LNCaP clone FGC (cell line): Measurements from ENCODE around the gene CADPS.

ENCODE experiments used
- DNase-seq: peaks from one replicate; pipeline ENCODE4 v3.0.0-alpha.2; 2011; ENCODE audit warnings: low read depth
- H3K4me3 ChIP-seq: 2 replicates; pipeline ENCODE4 v1.5.1; 2011; ENCODE audit warnings: mild to moderate bottlenecking, low read depth, low read length, control low read depth
- CTCF ChIP-seq: IDR thresholded peaks from 2 replicates; pipeline ENCODE4 v1.5.1; 2012; ENCODE audit warnings: mild to moderate bottlenecking; ENCODE audit not compliant: control insufficient read depth, insufficient read depth; ENCODE audit errors: extremely low read depth

CADPS gene

GRCh38 chr3:62688812-62689211 is 186.4 kb downstream of the CADPS start:
- H3K4me3 ChIP-seq = no peak overlapping the region
- TF ChIP-seq CTCF = no peak
- no peak for DNase-seq

- no peak for DNase-seq
- TF ChIP-seq CTCF = no peak
- H3K4me3 ChIP-seq = no peak overlapping the region
These were observed 187.2 kb downstream of the CADPS start for GRCh38 chr3:62688050-62688449.

GRCh38 chr3:62686503-62687294 is 188.5 kb downstream of the CADPS start:
- no peak overlapping the region for H3K4me3 ChIP-seq
- no peak for DNase-seq
- TF ChIP-seq CTCF = no peak

- H3K4me3 ChIP-seq = no peak overlapping the region
- no peak for DNase-seq
- no peak for TF ChIP-seq CTCF
These were observed 192.4 kb downstream of the CADPS start for GRCh38 chr3:62682826-62683225.

GRCh38 chr3:62679988-62680387 is 195.2 kb downstream of the CADPS start:
- DNase-seq = no peak
- H3K4me3 ChIP-seq = no peak overlapping the region
- no peak for TF ChIP-seq CTCF

GRCh38 chr3:62678841-62679240 is 196.4 kb downstream of the CADPS start:
- H3K4me3 ChIP-seq = no peak overlapping the region
- TF ChIP-seq CTCF = no peak
- no peak for DNase-seq

GRCh38 chr3:62677926-62678325 is 197.3 kb downstream of the CADPS start:
- no peak for DNase-seq
- H3K4me3 ChIP-seq = no peak overlapping the region

More at GRCh38 chr3:62677926-62678325, 197.3 kb downstream of the CADPS start:
- TF ChIP-seq CTCF = no peak
